Measurements from ENCODE around the gene TXNDC16.

DNA sequence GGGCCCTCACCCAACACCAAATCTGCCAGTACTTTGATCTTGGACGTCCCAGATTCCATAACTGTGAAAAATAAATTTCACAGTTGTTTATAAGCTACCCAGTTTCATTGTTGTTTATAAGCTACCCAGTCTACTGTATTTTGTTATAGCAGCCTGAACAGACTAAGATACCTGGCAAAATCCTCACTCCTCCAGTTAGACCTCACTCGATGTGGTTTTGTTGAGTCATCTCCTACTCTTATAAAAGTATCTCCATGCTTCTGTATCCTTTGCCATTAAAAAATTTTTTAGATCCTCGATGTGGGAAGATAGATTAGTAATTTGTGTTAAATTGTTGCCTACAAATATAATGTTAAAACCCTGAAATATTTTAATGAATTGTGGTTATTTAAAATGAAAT, 16.0 kb downstream of the TXNDC16 start:
- TF ChIP-seq, protein P1, sequence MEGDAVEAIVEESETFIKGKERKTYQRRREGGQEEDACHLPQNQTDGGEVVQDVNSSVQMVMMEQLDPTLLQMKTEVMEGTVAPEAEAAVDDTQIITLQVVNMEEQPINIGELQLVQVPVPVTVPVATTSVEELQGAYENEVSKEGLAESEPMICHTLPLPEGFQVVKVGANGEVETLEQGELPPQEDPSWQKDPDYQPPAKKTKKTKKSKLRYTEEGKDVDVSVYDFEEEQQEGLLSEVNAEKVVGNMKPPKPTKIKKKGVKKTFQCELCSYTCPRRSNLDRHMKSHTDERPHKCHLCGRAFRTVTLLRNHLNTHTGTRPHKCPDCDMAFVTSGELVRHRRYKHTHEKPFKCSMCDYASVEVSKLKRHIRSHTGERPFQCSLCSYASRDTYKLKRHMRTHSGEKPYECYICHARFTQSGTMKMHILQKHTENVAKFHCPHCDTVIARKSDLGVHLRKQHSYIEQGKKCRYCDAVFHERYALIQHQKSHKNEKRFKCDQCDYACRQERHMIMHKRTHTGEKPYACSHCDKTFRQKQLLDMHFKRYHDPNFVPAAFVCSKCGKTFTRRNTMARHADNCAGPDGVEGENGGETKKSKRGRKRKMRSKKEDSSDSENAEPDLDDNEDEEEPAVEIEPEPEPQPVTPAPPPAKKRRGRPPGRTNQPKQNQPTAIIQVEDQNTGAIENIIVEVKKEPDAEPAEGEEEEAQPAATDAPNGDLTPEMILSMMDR (IDR thresholded peaks at IDR 0.05; ENCODE audit: insufficient read depth, low read depth, low read length): no peak
- no peak for TF ChIP-seq EZH2 (IDR thresholded peaks at IDR 0.05; ENCODE audit: insufficient read depth, low read length)

All from astrocyte (in vitro differentiated cells and primary cell).